Cardiac muscle cell (in vitro differentiated cells and primary cell): ENCODE results near the gene PCYOX1L. TPM values are rescaled to one million over a fixed set of nuclear protein-coding genes. Genes with fewer than 3 reads are reported as not detected.

Experiments
- DNase-seq, 2 donors: peaks; one replicate each; pipeline versions ENCODE4 v3.0.0 to v3.0.0-alpha.2; 2010 to 2017; ENCODE audit warnings: low read depth in 1 of 2, low spot score in 1 of 2
- H3K27ac ChIP-seq: fragments of 200-600 bp; sonication (generic); 2 replicates; pipeline ENCODE4 v1.5.1; 2016
- H3K27me3 ChIP-seq: fragments of 200-600 bp; sonication (generic); 2 replicates; pipeline ENCODE4 v1.6.0; 2016; ENCODE audit warnings: control low read depth
- H3K36me3 ChIP-seq: fragments of 200-600 bp; sonication (generic); 2 replicates; pipeline ENCODE4 v1.5.1; 2016; ENCODE audit warnings: control low read depth
- H3K4me1 ChIP-seq: fragments of 200-600 bp; sonication (generic); 2 replicates; pipeline ENCODE4 v1.8.1; 2017; ENCODE audit warnings: low read depth, mild to moderate bottlenecking, mixed run types
- H3K4me3 ChIP-seq: fragments of 200-600 bp; sonication (generic); 2 replicates; pipeline ENCODE4 v1.5.1; 2016; ENCODE audit warnings: mild to moderate bottlenecking
- H3K9me3 ChIP-seq: fragments of 200-600 bp; sonication (generic); 2 replicates; pipeline ENCODE4 v1.5.1; 2017; ENCODE audit warnings: low read depth, mild to moderate bottlenecking, control low read depth
- polyA plus RNA-seq: library from polyadenylated mRNA; unstranded; fragments of >200 nt; fragmentation: Nextera tagmentation; extraction: Ambion mirVana; gene quantifications from 2 replicates; pipeline ENCODE4 v1.2.1, GENCODE V29; 2016
- total RNA-seq: library from RNA; depleted of rRNA; stranded (reverse); fragments of >200 nt; gene quantifications from 2 replicates; pipeline ENCODE4 v1.2.3, GENCODE V29; 2016
- TF ChIP-seq, protein P1 (sequence below): IDR thresholded peaks from 2 replicates; pipeline ENCODE4 v1.5.1; 2012; ENCODE audit warnings: low read depth, mild to moderate bottlenecking, low read length

The PCYOX1L gene
- total and polyA plus RNA-seq, 2 experiments from 2014 or later: 15.3 to 16.1 TPM

DNA sequence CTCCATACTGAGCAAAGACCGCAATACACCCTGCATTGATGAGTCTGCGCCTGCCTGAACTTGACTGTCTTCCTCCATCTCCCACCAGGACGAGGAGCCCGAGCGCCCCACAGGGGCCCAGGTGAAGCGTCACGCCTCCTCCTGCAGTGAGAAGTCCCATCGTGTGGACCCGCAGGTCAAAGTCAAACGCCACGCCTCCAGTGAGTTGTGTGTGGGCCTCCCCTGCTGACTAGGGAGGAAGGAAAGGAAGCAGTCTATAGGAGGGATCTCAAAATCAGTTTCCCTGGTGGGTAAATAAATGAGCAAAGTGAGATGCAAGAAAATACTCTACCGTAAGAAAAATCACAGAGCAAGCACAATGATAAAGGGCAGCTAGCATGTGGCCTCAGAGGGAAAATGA, 35.3 kb upstream of the PCYOX1L start:
- DNase-seq: no peak
- TF ChIP-seq, protein P1, sequence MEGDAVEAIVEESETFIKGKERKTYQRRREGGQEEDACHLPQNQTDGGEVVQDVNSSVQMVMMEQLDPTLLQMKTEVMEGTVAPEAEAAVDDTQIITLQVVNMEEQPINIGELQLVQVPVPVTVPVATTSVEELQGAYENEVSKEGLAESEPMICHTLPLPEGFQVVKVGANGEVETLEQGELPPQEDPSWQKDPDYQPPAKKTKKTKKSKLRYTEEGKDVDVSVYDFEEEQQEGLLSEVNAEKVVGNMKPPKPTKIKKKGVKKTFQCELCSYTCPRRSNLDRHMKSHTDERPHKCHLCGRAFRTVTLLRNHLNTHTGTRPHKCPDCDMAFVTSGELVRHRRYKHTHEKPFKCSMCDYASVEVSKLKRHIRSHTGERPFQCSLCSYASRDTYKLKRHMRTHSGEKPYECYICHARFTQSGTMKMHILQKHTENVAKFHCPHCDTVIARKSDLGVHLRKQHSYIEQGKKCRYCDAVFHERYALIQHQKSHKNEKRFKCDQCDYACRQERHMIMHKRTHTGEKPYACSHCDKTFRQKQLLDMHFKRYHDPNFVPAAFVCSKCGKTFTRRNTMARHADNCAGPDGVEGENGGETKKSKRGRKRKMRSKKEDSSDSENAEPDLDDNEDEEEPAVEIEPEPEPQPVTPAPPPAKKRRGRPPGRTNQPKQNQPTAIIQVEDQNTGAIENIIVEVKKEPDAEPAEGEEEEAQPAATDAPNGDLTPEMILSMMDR: no peak
- no peak overlapping the region for H3K27ac ChIP-seq
- H3K27me3 ChIP-seq: peaks cover 21% of the 10 kb centered on the region
- H3K36me3 ChIP-seq: no peaks in the 10 kb centered on the region
- H3K4me3 ChIP-seq: no peak overlapping the region
- H3K4me1 ChIP-seq: peaks cover 9% of the 10 kb centered on the region
- no peaks in the 10 kb centered on the region for H3K9me3 ChIP-seq

DNA sequence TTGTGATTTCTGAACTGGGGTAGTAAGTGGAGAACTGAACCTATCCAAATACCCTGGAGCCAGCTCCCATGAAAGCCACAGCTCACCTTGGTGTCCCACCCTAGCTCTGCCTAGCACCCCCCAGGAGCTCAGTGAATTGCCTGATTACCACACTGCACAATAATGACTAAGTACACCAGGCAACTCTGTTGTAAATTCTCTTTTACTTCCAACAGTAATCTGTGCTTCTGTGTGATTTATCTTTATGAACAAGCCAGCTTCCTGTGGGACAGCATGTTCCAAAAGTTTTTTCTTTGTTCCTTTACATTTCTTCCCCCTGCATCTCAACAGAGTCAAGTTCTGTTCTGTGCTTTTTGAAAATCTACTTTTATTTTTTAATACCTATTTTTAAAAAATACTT, 34.6 kb upstream of the PCYOX1L start:
- TF ChIP-seq, protein P1: no peak

DNA sequence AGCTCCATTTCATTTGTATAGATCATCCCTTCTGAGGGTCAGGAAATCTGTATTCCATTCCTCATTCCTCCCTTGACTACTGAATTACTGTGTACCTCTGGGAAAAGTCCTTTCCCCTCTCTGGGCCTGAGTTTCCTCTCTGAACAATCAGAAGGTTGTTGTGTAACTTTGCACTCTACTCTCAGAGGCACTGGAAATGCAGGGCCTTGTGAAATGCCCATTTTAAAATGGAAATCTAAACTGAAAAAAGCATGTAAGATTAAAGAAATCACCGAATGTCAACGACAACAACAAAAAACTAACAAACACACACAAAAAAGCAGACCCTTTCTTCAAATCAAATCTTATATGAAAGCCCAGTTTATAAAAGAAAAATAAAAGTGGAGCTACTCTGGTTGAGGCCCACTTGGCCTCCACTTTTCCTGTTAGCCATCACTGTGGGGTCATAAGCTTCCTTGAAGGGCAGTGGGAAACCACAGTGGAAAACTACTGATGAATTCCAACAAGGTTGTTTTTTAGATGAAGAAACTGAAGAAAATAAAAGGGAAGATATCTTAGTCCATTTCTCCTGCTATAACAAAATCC, 34.1 kb upstream of the PCYOX1L start:
- Histone ChIP-seq H3K27ac (no peak overlapping the region), H3K4me3 (no peak overlapping the region), H3K36me3 (no peaks in the 10 kb centered on the region), H3K4me1 (peaks cover 9% of the 10 kb centered on the region), H3K9me3 (no peaks in the 10 kb centered on the region), H3K27me3 (peaks cover 27% of the 10 kb centered on the region)
- DNase-seq: peak in 1 of 2 donors; percentile 83
- TF ChIP-seq, protein P1: no peak

More for the DNA sequence above, 34.6 kb upstream of the PCYOX1L start:
- Histone ChIP-seq H3K36me3 (no peaks in the 10 kb centered on the region), H3K9me3 (no peaks in the 10 kb centered on the region), H3K4me1 (peaks cover 9% of the 10 kb centered on the region), H3K4me3 (no peak overlapping the region), H3K27ac (no peak overlapping the region), H3K27me3 (peaks cover 27% of the 10 kb centered on the region)
- DNase-seq: peak in 1 of 2 donors; percentile 74

DNA sequence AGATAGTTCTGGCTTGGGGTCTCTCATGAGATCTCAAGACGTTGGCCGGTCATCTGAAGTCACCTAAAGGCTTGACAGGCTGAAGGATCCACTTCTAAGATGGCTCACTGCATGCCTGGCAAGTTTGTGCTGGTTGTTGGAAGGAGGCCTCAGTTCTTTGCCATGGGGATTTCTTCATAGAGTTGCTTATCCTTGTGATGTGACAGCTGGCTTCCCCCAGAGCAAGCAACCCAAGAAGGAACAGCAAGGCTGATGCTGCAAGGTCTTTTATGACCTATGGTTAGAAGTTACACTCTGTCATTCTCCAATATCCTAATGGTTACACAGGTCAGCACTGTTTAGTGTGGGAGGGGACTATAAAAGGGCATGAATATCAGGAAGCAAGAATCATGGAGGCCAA, 33.2 kb upstream of the PCYOX1L start:
- no peak overlapping the region for H3K4me3 ChIP-seq
- no peaks in the 10 kb centered on the region for H3K36me3 ChIP-seq
- no peaks in the 10 kb centered on the region for H3K9me3 ChIP-seq
- peak in 1 of 2 donors; percentile 38 for DNase-seq
- no peak overlapping the region for H3K27ac ChIP-seq
- H3K27me3 ChIP-seq: peaks cover 33% of the 10 kb centered on the region
- TF ChIP-seq, protein P1: no peak
- peaks cover 9% of the 10 kb centered on the region for H3K4me1 ChIP-seq

DNA sequence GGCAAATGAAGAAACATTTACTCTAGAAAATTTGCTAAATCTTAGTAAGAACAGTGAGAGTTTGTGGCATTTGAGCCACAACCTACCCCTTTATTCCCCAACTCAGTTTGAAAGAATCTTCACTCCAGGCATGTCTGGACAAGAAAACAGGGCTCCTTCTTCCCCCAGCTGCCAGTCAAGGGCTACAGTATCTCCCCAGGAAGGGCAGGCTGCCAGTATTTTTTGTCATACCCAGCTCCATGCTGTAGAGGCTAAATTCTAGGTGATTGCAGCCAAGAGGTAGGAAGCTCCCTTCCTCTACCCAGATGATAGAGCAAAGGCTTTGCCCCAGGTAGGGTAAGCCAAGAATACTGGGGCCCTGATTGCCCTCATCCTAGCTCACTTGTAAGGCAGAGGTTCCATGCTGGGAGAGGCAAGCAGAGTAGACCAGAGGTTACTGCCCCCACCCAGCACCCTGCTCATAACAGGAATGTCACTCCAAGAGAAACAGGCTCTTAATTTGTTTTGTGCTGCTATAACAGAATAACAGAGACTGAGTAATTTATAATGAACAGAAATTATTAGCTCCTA, 32.6 kb upstream of the PCYOX1L start:
- Histone ChIP-seq H3K36me3 (no peaks in the 10 kb centered on the region), H3K4me1 (peaks cover 9% of the 10 kb centered on the region), H3K27me3 (peaks cover 39% of the 10 kb centered on the region), H3K27ac (no peak overlapping the region), H3K4me3 (no peak overlapping the region), H3K9me3 (no peaks in the 10 kb centered on the region)
- DNase-seq: peak in 1 of 2 donors; percentile 63
- TF ChIP-seq, protein P1: no peak
